ACC112 (cell line): Measurements from ENCODE around the gene SMCO1.
"Not testable (repeated sequence)": the region's sequence is repeated elsewhere in the genome, so short reads cannot be mapped to it uniquely, and the experiment has no call there.

ENCODE experiments used
- H2AFZ ChIP-seq: fragments of 200-600 bp; sonication (generic); one replicate; pipeline ENCODE4 v1.6.0; 2017; ENCODE audit warnings: antibody characterized with exemption, low read length; ENCODE audit not compliant: unreplicated experiment
- H3K27ac ChIP-seq: fragments of 200-600 bp; sonication (generic); 2 replicates; pipeline ENCODE4 v1.5.1; 2014; ENCODE audit warnings: low read depth, mild to moderate bottlenecking, antibody characterized with exemption, low read length, moderate library complexity
- H3K27me3 ChIP-seq: fragments of 200-600 bp; sonication (generic); 2 replicates; pipeline ENCODE4 v1.6.1; 2014; ENCODE audit warnings: mild to moderate bottlenecking, antibody characterized with exemption, low read length, moderate library complexity, mixed read lengths; ENCODE audit not compliant: insufficient read depth
- H3K36me3 ChIP-seq: fragments of 200-600 bp; sonication (generic); 2 replicates; pipeline ENCODE4 v1.6.1; 2016; ENCODE audit warnings: mild to moderate bottlenecking, antibody characterized with exemption, low read length, moderate library complexity, mixed read lengths; ENCODE audit not compliant: insufficient read depth
- H3K4me1 ChIP-seq: fragments of 200-600 bp; sonication (generic); one replicate; pipeline ENCODE4 v1.6.1; 2016; ENCODE audit warnings: low read length, mixed read lengths; ENCODE audit not compliant: insufficient read depth, unreplicated experiment, control insufficient read depth
- H3K4me3 ChIP-seq: fragments of 200-600 bp; sonication (generic); 2 replicates; pipeline ENCODE4 v1.5.1; 2014; ENCODE audit warnings: mild to moderate bottlenecking, low read depth, low read length
- H3K79me2 ChIP-seq: fragments of 200-600 bp; sonication (generic); one replicate; pipeline ENCODE4 v1.6.0; 2016; ENCODE audit warnings: low read length; ENCODE audit not compliant: control insufficient read depth, unreplicated experiment, insufficient read depth

The SMCO1 gene

GRCh38 chr3:196493292-196493691 lies 21.9 kb downstream of the SMCO1 start:
- Histone ChIP-seq H3K4me3 (no peak overlapping the region), H2AFZ (no peak overlapping the region), H3K27ac (no peak overlapping the region), H3K79me2 (peaks cover 87% of the 10 kb centered on the region), H3K36me3 (peaks cover 6% of the 10 kb centered on the region; the same call in 1 of the 2 replicates), H3K4me1 (no peaks in the 10 kb centered on the region), H3K27me3 (no peaks in the 10 kb centered on the region)

GRCh38 chr3:196492080-196492479 lies 23.1 kb downstream of the SMCO1 start:
- Histone ChIP-seq H3K27ac (no peak overlapping the region), H2AFZ (no peak overlapping the region), H3K4me3 (no peak overlapping the region), H3K79me2 (peaks cover 75% of the 10 kb centered on the region), H3K27me3 (no peaks in the 10 kb centered on the region), H3K36me3 (peaks cover 11% of the 10 kb centered on the region), H3K4me1 (no peaks in the 10 kb centered on the region)

GRCh38 chr3:196489747-196490146 lies 25.4 kb downstream of the SMCO1 start:
- Histone ChIP-seq H3K4me3 (no peak overlapping the region), H3K79me2 (peaks cover 52% of the 10 kb centered on the region), H3K27ac (no peak overlapping the region), H2AFZ (no peak overlapping the region), H3K36me3 (peaks cover 16% of the 10 kb centered on the region), H3K27me3 (no peaks in the 10 kb centered on the region), H3K4me1 (no peaks in the 10 kb centered on the region)

- Histone ChIP-seq H3K27ac (no peak overlapping the region), H3K36me3 (peaks cover 35% of the 10 kb centered on the region), H3K79me2 (peaks cover 19% of the 10 kb centered on the region), H3K4me3 (no peak overlapping the region), H2AFZ (no peak overlapping the region), H3K27me3 (no peaks in the 10 kb centered on the region), H3K4me1 (no peaks in the 10 kb centered on the region)
Measured at GRCh38 chr3:196486263-196486662, 28.9 kb downstream of the SMCO1 start.

- no peaks in the 10 kb centered on the region for H3K27me3 ChIP-seq
- H3K27ac ChIP-seq = no peak overlapping the region
- no peaks in the 10 kb centered on the region for H3K79me2 ChIP-seq
- H3K4me3 ChIP-seq = no peak overlapping the region
- no peaks in the 10 kb centered on the region for H3K4me1 ChIP-seq
- H2AFZ ChIP-seq = no peak overlapping the region
- H3K36me3 ChIP-seq = peaks cover 37% of the 10 kb centered on the region
Measured at GRCh38 chr3:196477678-196478077, 37.5 kb downstream of the SMCO1 start.

GRCh38 chr3:196472286-196472685 lies 42.9 kb downstream of the SMCO1 start:
- H2AFZ ChIP-seq = no peak overlapping the region
- no peak overlapping the region for H3K27ac ChIP-seq
- H3K4me3 ChIP-seq = no peak overlapping the region
- no peaks in the 10 kb centered on the region for H3K27me3 ChIP-seq
- no peaks in the 10 kb centered on the region for H3K4me1 ChIP-seq
- peaks cover 35% of the 10 kb centered on the region for H3K36me3 ChIP-seq
- peaks cover 9% of the 10 kb centered on the region for H3K79me2 ChIP-seq

GRCh38 chr3:196471551-196471950 lies 43.6 kb downstream of the SMCO1 start:
- H3K27me3 ChIP-seq = no peaks in the 10 kb centered on the region
- H3K4me1 ChIP-seq = no peaks in the 10 kb centered on the region
- H3K27ac ChIP-seq = no peak overlapping the region
- H3K4me3 ChIP-seq = no peak overlapping the region
- H3K79me2 ChIP-seq = peaks cover 9% of the 10 kb centered on the region
- peaks cover 34% of the 10 kb centered on the region for H3K36me3 ChIP-seq
- H2AFZ ChIP-seq = no peak overlapping the region

GRCh38 chr3:196470182-196470581 lies 45.0 kb downstream of the SMCO1 start:
- not testable (repeated sequence) for H3K79me2 ChIP-seq, H2AFZ ChIP-seq, H3K27me3 ChIP-seq, H3K4me3 ChIP-seq, H3K4me1 ChIP-seq, H3K27ac ChIP-seq
- H3K36me3 ChIP-seq = peaks cover 33% of the 10 kb centered on the region

GRCh38 chr3:196463804-196464203 lies 51.3 kb downstream of the SMCO1 start:
- Histone ChIP-seq H2AFZ (no peak overlapping the region), H3K4me3 (no peak overlapping the region), H3K79me2 (no peaks in the 10 kb centered on the region), H3K36me3 (no peaks in the 10 kb centered on the region; the same call in 1 of the 2 replicates), H3K27ac (no peak overlapping the region), H3K27me3 (no peaks in the 10 kb centered on the region), H3K4me1 (no peaks in the 10 kb centered on the region)

GRCh38 chr3:196463478-196463756 lies 51.7 kb downstream of the SMCO1 start:
- no peaks in the 10 kb centered on the region for H3K4me1 ChIP-seq
- no peaks in the 10 kb centered on the region; the same call in 1 of the 2 replicates for H3K36me3 ChIP-seq
- H3K27ac ChIP-seq = no peak overlapping the region
- H3K4me3 ChIP-seq = no peak overlapping the region
- H2AFZ ChIP-seq = no peak overlapping the region
- H3K79me2 ChIP-seq = no peaks in the 10 kb centered on the region
- H3K27me3 ChIP-seq = no peaks in the 10 kb centered on the region

GRCh38 chr3:196462680-196463477 lies 52.3 kb downstream of the SMCO1 start:
- H2AFZ ChIP-seq, H3K79me2 ChIP-seq, H3K36me3 ChIP-seq, H3K27me3 ChIP-seq, H3K27ac ChIP-seq, H3K4me3 ChIP-seq, H3K4me1 ChIP-seq: not testable (repeated sequence)
